HG03354 (cell line): ENCODE data around the gene TXN2.

Experiments
- ATAC-seq: cut with Tn5 transposase; IDR thresholded peaks from one replicate; pipeline ENCODE4 v1.9.1; 2021; ENCODE audit warnings: mild to moderate bottlenecking; ENCODE audit not compliant: unreplicated experiment, poor library complexity, severe bottlenecking

The TXN2 gene

DNA sequence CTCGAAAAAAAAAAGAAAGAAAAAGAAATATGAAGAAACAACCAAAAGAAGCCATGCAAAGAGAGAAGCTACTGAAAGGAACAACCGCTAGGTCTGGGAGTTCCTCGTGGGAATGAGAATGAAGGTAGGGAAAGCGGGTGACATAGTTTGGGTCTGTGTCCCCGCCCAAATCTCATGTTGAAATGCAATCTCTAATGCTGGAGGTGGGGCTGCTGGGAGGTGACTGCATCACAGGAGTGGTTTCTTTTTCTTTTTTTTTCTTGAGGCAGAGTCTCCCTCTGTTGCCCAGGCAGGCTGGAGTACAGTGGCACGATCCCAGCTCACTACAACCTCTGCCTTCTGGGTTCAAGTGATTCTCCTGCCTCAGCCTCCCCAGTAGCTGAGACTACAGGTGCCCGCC lies 9.7 kb upstream of the TXN2 start:
- no peak for ATAC-seq

DNA sequence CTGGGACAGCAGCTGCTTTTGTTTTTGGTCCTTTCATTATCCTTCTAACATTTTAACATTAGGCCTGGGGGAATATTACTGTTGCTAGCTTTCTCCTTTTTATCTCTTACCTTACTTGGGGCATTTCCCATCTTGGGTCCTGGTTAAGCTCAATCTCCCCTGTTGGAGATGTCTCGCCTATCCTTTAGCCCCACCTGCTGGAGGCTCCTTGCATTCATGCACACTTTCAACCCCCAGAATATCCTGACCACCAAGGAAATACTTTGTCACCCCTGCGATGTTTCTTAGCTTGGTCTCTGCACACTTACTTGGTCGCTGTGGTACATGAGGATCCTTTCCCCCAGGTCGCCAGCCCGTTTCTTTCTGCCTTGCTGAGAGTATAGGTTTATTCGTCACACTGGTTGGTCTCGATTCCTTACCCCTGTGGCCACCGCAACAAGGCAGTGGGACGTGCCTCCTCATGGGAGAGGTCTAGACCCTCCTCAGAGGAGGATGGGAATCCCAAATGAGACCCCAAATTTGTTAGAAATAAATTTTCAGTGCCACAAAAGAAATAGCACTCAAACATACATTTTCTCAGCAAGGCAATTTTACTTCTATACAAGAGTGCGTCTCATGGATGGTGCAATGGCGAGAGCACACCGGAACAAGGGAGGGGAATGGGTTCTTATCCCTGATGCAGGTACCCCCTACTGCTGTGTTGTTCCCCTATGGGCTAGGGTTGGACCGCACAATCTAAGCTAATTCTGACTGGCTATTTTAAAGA lies 5.4 kb upstream of the TXN2 start:
- no peak for ATAC-seq

DNA sequence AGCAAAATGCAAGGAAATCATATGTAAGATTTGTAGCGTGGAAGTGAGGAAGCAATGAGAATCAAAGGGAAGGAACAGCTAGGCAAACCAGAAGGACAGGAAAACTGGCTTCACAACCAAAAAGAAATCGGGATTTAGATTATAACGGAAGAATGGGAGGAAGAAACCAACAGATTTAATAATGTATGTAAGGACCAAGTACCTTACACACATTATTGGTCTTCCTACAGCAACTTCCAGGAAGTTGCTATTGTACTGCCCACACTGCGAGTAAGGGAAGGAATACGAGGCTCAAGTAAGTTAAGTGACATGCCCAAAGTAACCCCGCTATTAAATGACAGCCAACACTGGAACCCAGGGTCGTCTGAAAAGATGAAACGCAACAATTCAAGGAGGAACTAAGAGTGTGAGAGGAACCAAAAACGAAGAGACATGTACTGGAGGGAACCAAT lies 473 bp downstream of the TXN2 start:
- ATAC-seq, result no peak

DNA sequence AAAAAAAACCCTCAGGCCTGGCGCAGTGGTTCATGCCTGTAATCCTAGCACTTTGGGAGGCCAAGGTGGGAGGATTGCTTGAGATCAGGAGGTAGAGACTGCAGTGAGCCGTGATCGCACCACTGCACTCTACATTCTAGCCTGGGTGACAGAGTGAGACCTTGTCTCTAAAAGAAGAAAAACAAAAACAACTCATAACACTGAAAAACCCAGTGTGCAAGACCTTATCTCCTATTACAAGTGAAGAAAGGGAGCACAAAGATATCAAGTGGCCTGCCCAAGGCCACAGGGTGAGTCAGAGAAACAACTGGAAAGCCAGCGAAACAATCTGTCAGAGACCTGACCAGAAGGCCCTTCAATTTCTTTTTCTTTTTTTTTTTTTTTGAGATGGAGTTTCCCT lies 2.5 kb downstream of the TXN2 start:
- no peak for ATAC-seq

DNA sequence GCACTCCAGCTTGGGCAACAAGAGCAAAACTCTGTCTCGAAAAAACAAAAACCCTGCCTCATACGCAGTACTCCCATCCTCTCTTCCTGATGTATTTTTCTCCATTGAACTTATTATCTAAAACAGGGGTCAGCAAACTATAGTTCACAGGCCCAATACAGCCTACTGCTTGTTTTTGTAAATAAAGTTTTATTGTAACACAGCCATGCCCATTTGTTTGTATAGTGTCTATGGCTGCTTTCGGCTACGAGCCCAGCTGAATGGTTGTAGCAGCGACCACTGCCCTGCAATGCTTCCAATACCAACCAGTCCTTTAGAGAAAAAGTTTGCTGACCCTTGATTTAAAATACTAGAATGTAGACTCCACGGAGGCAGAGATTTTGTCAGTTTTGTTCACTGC lies 6.1 kb downstream of the TXN2 start:
- ATAC-seq, result no peak

DNA sequence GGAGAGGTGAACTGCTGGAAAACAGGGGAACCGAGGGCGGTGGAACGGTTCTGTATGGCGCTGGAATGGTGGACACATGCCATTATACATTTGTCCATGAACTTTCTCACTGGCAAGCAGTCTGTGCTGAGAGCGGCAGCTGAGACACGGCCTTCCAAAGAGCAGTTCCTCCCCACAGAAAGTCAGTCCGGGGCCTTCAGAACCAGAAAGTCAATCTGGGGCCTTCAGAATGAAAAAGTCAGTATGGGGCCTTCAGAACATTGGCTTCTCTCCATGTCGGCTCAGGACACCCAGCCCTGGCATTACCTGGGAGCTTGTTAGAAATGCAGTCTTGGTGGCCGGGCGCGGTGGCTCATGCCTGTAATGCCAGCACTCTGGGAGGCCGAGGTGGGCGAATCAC lies 8.8 kb downstream of the TXN2 start:
- no peak for ATAC-seq

DNA sequence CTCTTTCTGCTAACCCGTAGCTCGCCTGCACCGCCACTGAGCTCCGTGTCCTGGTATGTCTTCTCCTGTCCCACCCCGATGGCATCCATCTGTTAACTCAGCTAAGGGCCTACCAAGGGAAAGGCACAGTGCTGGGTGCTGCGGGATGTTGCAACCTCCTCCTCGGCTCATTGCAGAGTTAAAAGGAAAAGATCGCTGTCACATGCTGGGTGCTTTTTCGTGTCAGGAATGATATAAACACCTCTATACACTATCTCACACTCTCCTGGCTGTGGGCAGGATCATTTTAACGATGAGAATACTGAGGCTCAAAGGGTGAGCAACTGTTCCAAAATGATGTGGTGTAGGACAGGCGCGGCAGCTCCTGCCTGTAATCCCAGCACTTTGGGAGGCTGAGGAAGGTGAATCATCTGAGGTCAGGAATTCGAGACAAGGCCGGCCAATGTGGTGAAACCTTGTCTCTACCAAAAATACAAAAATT lies 10.1 kb downstream of the TXN2 start:
- ATAC-seq, result no peak

DNA sequence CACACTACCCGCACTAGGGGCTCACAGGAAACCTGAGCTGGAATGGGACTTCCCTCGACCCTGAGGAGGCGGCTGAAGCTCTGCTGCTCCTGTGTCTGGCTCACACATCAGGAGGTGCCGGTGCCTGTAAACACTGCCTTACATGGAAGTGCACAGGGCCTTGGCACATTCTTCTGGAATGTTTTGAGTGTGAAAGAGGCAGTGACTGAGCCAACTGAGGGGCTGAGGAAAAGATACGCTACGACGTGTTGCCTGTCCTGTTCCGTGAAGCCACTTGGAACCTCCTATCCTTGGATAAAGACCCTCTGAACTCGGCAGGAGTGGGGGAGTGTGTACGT lies 10.5 kb downstream of the TXN2 start:
- no peak for ATAC-seq

DNA sequence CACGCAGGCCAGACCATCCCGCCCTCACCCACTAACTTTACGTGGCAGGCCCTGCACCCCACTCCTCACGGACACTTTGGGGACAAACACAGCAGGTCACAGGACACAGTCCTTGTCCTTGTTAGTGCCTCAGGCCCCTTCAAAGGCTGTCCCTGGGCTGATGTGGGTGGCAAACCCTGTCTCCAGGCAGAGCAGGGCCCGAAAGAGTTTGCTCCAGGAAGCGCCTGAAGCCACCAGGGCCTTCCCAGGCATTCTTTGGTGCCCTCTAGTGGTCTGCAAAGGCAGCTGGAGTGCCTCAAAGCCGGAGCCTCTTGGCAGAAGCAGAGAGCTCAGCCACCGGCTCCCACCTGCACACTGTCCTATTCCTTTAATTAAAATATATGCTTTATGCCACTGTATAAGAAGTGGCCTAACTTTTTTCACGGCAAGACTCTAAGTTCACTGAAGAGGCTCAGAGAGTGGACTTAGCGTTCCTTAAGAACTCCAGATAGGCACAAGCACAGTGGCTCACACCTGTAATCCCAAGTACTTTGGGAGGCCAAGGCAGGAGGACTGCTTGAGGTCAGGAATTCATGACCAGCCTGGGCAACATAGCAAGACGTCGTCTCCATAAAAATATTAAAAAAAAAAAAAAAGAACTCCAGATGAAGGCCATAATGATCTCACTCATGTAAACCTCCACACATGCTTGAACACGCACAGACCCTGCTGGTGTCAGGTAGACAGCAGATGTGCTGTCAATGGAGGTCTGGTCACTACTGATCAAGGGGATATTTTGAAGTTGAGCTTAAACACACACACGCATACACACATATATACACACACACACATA lies 11.1 kb downstream of the TXN2 start:
- ATAC-seq, result no peak

DNA sequence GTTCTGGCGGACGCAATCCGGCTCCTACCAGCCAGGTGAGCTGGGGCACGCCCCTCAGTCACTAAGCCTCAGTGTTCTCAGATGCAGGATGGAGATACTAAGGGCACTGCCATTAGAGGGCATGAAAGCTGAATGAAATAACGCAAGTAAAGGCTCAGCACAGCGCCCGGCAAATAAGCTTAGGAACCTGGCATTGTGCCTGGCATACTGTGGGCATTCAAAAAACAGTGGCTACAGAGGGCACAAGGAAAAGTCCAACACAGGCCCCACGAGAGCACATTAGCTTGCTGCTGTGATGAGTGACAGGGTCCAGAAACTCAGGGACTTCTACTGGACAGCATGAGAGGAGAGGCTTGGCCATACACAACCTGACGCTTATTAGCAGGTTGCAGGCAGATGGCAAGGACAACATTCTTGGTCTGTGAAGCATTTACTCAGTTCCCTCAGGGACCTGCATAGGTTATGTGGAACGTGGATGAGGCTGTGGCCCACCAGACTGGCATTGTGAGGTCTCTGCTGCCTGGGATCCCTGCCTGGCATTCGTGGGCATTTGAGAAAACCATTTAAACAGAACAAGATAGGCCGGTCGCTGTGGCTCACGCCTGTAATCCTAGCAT lies 12.2 kb downstream of the TXN2 start:
- ATAC-seq, result no peak

DNA sequence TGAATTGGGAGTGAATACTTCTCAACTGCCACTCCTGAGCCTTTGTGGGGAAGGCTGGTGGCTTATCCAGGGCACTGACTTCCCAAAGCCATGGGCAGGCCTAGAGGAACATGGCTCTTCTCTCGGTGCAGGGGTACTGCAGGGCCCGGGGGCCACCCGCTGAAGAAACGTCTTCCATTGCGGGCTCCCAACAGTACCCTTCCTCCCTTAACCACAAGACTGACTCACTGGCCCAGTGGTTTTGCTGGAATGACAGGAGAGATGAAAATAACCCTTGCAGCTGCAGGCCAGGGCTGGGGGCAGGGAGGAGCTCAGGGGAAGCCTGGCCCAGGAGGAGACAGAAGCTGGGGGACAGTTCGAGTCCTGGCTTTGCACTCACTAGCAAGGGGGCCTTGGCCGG lies 13.5 kb downstream of the TXN2 start:
- no peak for ATAC-seq

DNA sequence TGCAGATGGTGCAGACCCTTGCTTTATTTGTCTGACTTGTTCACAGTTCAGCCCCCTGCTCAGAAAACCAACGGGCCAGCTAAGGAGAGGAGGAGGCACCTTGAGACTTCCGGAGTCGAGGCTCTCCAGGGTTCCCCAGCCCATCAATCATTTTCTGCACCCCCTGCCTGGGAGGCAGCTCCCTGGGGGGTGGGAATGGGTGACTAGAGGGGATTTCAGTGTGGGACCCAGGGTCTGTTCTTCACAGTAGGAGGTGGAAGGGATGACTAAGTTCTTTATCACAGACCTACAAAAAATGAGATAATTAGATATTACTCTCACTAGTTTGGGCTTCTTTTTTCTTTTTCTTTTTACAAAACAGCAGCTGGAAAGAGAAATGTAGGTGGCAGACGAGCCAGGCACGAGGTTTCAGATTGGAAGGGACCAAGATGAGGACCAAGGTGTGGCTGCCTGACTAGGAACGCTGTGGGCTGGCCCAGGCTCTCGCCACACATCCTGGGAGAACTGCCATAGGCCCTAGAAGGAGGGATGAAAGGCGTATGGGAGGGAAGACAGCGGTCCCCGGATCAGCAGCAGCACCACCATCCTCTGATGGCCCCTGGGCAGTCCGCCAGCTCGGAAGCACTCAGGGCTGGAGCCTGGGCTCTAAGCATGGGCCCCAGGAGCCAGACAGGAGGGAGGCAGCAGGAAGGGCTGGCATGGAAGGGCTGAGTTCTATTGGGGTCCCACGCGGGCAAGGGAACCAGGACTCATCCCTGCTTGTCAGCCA lies 14.2 kb downstream of the TXN2 start:
- no peak for ATAC-seq

DNA sequence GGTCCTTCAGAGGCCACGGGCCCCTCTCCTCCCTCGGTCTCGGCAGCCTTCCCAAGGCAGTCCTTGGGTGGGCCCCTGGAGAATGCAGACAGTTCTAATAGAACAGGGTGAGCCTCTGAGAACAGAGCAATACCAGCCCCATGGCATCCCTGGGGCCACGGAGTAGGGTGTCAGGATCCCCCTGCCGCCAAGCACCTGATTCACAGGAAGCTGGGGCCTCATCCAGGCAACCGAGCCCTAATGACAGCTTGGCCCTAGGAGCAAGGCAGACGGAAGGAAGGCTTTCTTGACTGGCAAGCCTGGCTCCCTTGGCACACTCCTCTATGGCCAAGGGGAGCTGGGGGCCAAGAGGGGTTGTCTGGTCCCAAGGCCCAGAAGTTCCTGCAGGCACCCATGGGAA lies 15.2 kb downstream of the TXN2 start:
- ATAC-seq, result no peak

DNA sequence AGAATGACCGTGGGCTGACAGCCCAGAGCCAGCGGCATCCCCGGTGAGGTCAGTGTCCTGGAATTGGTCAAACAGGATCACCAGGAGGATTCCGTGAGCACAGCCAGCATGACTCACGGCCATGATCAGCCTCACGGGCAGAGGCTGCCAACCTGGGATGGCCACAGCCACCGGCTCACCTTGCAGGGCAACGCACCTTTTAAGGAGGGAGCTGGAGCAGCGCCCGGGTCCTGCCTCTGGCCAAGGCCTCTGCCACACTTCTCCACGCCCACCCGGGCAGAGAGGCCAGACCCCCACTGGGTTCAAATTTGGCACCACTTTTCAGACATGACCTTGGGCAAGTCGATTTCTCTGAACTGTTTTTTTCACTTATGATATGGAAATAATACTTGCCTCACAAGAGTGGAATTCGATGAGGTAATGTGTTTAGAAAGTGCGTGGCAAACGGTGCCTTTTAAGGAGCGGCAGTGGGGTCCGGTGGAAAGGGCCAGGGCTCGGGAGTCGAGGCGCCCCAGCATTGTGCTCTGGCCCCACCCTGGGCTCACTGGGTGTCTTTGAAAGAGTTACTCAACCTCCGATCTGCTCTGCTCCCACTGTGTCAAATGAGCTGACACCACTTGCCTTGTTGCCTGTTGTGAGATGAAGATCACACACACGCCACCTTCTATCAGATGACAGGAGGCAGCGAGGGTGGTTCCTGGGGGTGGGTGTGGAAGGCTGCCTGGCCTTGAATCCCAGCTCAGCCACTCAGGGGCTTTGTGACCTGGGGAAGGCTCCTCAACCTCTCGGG lies 16.0 kb downstream of the TXN2 start:
- ATAC-seq, result no peak

DNA sequence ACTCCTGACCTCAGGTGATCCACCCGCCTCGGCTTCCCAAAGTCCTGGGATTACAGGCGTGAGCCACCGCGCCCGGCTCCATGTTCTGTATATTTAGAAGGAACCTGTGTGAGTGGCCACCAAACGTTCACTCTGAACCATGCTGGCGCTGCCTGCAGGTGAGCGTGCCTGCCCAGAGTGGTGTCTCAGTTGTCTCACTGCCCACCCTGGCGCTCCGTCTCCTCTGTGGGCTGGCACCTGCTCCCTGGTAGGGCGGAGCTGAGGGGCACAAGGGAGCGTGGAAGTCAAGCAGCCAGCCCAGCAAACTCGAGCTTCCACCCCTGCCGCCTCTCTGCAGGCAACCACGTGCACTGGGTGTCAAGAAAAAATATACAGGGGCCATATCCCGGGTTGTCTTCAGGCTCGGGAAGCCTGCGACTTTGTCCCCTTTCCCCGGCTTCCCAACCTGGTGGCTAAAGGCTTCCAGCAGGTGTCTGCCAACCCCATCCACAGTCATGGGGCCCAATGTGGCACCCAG lies 16.7 kb downstream of the TXN2 start:
- no peak for ATAC-seq

DNA sequence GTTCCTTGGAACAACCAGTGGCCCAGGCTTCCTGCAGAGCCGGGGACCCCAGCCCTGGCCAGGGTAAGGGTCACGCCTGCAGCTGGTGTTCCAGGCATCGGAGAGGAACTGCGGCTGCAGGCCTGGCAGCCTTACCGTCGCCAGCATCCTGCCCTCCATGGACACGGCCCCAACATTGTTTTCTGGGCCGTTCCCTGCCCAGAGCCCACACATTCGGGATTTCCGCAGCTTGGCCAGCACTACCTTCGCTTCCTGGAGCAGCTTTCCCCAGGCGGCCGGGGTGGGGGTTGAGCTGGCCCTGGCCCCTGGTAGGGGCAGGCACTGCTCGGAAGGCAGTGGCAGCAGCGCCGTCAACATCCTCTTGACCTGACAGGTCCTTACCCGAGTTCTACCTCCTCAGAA lies 17.7 kb downstream of the TXN2 start:
- no peak for ATAC-seq

DNA sequence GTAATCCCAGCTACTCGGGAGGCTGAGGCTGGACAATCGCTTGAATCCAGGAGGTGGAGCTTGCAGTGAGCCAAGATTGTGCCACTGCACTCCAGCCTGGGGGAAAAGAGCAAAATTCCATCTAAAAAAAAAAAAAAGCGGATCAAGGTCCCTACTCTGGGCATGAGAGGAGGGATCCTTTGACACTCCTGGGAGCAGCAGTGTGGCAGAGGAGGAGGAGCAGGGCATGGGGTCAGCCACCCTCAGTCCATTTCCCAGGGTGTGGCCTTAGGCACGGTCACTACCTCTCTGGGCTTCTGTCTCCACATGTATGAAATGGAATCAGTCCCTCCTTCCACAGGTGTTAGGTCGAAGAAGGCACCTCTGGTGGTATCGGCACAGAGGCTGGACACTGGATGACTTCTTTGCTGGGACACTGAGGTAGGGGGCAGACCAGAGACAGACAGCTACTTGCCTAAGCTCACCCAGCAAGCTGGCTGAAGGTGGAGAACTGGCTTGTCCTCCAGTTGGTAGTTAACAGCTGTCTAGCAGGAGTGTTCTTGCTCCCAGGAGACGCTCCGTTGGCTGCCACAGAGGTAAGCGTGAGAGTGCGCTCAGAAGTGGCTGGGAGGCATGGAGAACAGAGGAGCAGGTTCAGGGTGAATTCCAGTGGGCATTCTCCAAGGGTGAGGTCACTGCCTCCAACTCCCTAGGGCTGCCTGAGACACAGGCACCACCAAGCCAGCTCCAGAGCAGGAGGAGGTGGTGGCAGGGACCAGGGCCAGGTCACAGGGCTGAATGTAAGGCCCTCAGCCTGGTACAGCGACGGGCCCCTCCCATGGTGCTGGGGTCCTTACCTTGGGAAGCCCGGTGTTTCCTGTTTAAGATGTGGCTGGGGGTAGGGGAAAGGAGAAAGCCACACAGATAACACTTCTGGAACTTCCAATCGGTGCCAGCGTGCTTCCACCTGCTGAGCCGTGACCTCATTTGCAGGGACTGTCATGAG lies 19.5 kb downstream of the TXN2 start:
- ATAC-seq, result no peak

DNA sequence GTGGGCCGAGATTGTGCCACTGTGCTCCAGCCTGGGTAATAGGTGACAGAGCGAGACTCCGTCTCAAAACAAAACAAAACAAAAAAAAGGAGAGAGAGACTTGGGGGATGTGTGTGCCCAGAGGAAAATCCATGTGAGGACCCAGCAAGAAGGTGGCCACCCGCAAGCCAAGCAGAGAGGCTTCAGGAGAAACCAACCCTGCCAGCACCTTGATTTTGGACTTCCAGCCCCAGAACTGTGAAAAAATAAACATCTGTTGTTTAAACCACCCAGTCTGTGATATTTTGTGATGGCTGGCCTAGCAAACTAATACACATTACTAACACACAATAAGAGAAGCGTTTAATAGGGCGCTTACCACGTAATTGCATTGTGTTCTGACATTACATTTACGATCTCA lies 21.2 kb downstream of the TXN2 start:
- ATAC-seq, result no peak
